ENCODE data around the gene MAP2.

Gene MAP2, protein sequence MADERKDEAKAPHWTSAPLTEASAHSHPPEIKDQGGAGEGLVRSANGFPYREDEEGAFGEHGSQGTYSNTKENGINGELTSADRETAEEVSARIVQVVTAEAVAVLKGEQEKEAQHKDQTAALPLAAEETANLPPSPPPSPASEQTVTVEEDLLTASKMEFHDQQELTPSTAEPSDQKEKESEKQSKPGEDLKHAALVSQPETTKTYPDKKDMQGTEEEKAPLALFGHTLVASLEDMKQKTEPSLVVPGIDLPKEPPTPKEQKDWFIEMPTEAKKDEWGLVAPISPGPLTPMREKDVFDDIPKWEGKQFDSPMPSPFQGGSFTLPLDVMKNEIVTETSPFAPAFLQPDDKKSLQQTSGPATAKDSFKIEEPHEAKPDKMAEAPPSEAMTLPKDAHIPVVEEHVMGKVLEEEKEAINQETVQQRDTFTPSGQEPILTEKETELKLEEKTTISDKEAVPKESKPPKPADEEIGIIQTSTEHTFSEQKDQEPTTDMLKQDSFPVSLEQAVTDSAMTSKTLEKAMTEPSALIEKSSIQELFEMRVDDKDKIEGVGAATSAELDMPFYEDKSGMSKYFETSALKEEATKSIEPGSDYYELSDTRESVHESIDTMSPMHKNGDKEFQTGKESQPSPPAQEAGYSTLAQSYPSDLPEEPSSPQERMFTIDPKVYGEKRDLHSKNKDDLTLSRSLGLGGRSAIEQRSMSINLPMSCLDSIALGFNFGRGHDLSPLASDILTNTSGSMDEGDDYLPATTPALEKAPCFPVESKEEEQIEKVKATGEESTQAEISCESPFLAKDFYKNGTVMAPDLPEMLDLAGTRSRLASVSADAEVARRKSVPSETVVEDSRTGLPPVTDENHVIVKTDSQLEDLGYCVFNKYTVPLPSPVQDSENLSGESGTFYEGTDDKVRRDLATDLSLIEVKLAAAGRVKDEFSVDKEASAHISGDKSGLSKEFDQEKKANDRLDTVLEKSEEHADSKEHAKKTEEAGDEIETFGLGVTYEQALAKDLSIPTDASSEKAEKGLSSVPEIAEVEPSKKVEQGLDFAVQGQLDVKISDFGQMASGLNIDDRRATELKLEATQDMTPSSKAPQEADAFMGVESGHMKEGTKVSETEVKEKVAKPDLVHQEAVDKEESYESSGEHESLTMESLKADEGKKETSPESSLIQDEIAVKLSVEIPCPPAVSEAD (N-terminal part only)

DNA sequence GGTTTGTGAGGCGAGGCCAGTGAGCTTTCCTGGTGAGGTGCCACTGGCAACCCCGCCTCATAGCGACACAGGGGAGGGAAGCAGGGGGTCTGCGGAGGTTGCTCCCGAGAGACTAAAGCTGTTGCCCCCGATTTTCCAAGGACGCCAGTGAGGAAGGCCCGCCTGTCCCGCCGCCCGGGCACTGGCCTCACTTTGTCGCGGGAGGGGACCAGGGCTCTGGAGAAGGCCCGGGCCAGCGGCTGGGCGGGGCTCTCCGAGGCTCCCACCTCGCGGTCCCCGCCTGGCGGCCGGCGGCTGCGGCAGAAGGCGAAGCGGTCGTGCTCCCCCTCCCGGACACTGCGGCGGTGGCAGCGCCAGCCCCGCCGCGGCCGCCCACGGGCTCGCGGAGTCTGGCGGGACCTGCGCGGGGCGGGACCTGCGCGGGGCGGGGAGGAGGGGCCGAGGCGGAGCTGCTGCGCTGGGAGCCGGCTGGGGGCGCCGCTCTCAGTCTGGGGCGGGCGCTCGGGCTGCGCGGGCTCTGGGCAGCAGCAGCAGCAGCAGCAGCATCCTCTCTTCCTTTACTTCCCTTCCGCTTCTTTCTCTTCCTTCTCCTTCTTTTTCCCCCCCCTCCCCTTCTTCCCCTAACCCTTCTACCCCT lies at the start of gene MAP2:
Gene MAP2, plus strand, starts transcription at position 486 of the 637 bp plus-strand sequence. CDS start 229,124 bp downstream, outside the sequence.
- peak; percentile 69 for DNase-seq
- H3K9me3 Mint-ChIP-seq = no peaks in the 10 kb centered on the region
- peak within 1 kb of the TSS; percentile 69 for H3K4me3 Mint-ChIP-seq
- H3K27me3 Mint-ChIP-seq = peaks cover 19% of the 10 kb centered on the region
- no peaks in the 10 kb centered on the region for H3K36me3 Mint-ChIP-seq
- CTCF ChIA-PET = interaction anchor here (0.5 to 3.0 kb wide), 4 partner anchors 8 to 153 kb away, joined by 3 to 18 read pairs (median 4); no protein-coding TSS in a partner anchor
- H3K4me1 Mint-ChIP-seq = peaks cover 9% of the 10 kb centered on the region
- no peak within 1 kb of the TSS for H3K27ac Mint-ChIP-seq

DNA sequence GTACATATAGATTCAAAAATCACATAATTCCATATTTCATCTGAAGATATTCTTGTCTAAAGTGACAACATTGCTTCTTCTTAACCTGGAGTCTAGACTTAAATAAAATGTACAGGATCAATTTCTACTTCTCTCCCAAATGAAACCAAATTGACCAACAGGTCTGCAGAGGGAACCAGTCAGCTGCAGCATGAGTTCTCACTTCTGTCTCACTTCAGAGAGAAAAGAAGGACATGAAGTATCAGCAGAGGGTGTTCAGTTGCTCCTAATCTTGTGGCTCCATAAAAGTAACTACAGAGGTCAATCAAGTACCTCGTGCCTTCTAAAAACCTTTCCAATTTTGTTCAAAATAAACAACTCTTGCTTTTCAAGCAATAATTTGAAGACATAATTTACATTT lies 47.2 kb upstream of the MAP2 start:
- no peaks in the 10 kb centered on the region for H3K4me1 Mint-ChIP-seq
- no peak overlapping the region for H3K27ac Mint-ChIP-seq
- H3K9me3 Mint-ChIP-seq = peaks cover 12% of the 10 kb centered on the region
- CTCF ChIA-PET = no interaction called here
- DNase-seq = no peak
- H3K27me3 Mint-ChIP-seq = no peaks in the 10 kb centered on the region
- no peaks in the 10 kb centered on the region for H3K36me3 Mint-ChIP-seq
- no peak overlapping the region for H3K4me3 Mint-ChIP-seq

DNA sequence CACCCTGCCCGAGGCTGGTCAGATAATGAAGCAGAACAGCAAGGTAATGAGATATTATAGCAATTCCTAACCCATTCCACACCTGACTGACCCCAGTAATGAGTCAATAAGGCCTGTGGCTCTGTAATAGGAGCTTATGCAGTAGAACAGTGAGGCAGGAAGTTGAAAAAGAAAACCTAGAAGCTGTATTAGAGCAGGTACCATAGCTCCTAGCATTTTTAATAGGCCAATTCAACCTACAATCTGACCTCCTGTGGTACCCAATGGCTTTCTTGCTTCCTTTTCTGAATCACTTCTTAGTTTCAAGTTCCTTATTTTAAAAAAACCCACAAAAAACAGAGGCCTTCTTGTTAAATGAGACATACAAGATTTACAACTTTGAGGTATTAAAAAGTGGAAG lies 43.6 kb upstream of the MAP2 start:
- H3K4me1 Mint-ChIP-seq = no peaks in the 10 kb centered on the region
- no peaks in the 10 kb centered on the region for H3K27me3 Mint-ChIP-seq
- H3K36me3 Mint-ChIP-seq = no peaks in the 10 kb centered on the region
- CTCF ChIA-PET = interaction anchor here (1.1 kb wide), 1 partner anchor 46 kb away, joined by 3 read pairs; no protein-coding TSS in a partner anchor
- H3K27ac Mint-ChIP-seq = no peak overlapping the region
- no peak overlapping the region for H3K4me3 Mint-ChIP-seq
- peaks cover 5% of the 10 kb centered on the region for H3K9me3 Mint-ChIP-seq
- no peak for DNase-seq

DNA sequence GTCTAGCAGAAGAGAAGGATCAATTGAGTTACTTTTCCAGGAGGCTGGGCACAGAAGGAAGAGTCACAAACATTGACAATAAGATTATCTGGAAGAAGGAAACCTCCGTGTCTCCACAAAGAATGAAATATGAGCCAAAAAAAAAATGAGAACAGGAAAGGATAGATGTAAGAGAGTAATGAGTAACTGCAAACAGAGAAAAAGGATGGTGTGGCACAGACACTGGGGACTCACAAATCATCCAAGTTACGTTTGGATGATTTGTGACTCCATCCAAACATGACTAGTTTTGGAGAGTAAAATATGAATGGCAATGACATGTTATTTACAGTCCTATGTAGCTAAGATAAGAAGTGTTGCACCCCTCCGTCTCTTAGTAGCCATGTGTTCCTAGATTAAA lies 42.8 kb upstream of the MAP2 start:
- DNase-seq = no peak
- Mint-ChIP-seq H3K4me3 (no peak overlapping the region), H3K27me3 (no peaks in the 10 kb centered on the region), H3K27ac (no peak overlapping the region), H3K36me3 (no peaks in the 10 kb centered on the region), H3K4me1 (no peaks in the 10 kb centered on the region), H3K9me3 (no peaks in the 10 kb centered on the region)
- CTCF ChIA-PET = no interaction called here

DNA sequence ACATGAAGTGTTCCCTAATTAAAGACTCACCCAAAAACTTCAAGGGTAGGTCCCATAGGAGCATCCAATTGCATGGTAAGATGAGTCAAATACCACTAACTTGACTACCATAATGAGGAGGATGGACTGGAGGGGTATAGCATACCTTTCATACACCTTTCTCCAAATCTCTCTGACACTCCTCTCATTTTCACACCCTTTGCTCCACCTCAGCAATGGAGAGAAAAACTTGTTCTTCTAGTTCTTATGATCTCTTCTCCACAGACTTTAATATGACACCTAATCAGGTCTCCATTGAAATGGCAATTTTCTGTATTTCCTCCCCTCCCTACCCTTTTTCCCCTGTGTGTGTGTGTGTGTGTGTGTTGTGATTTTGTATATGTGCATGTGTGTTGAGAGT lies 41.1 kb upstream of the MAP2 start:
- Mint-ChIP-seq H3K9me3 (no peaks in the 10 kb centered on the region), H3K4me3 (no peak overlapping the region), H3K4me1 (no peaks in the 10 kb centered on the region), H3K27ac (no peak overlapping the region), H3K36me3 (no peaks in the 10 kb centered on the region), H3K27me3 (no peaks in the 10 kb centered on the region)
- no peak for DNase-seq
- CTCF ChIA-PET = interaction anchor here (1.0 kb wide), 1 partner anchor 555 kb away, joined by 3 read pairs; no protein-coding TSS in a partner anchor

DNA sequence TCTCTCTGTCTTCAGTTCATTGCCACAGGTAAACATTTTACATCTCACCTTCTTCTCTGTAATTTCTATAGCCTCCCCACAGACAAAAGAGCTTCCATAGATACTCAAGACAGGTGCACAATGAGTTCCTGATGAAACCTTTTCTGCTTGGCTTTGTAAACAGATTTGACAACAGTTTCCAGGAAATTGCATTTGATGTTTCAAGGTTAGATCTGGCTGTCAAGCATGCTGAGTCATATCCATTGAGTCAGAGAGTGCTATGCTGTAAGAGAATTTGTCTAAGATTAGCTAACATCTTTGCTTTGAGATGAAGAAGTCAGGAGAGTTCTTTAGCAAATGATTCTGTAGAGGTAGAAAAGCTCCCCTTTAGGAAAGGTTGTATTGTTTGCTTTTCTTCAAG lies 40.6 kb upstream of the MAP2 start:
- no peaks in the 10 kb centered on the region for H3K4me1 Mint-ChIP-seq

DNA sequence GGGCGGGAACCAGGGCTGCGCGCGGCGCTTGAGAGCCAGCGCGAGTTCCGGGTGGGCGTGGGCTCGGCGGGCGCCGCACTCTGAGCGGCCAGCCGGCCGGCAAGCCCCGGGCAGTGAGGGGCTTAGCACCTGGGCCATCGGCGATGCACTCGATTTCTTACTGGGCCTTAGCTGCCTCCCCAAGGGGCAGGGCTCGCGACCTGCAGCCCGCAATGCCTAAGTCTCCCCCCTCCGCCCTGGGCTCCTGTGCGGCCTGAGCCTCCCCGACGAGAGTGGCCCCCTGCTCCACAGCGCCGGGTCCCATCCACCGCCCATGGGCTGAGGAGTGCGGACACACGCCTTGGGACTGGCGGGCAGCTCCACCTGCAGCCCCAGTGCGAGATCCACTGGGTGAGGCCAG lies 36.5 kb upstream of the MAP2 start:
- DNase-seq = no peak
- H3K27me3 Mint-ChIP-seq = no peaks in the 10 kb centered on the region
- H3K4me3 Mint-ChIP-seq = no peak overlapping the region
- H3K27ac Mint-ChIP-seq = no peak overlapping the region
- no peaks in the 10 kb centered on the region for H3K4me1 Mint-ChIP-seq
- no peaks in the 10 kb centered on the region for H3K9me3 Mint-ChIP-seq
- no peaks in the 10 kb centered on the region for H3K36me3 Mint-ChIP-seq
- CTCF ChIA-PET = no interaction called here

More for the DNA sequence above, 40.6 kb upstream of the MAP2 start:
- no peak overlapping the region for H3K4me3 Mint-ChIP-seq
- no peaks in the 10 kb centered on the region for H3K27me3 Mint-ChIP-seq
- H3K36me3 Mint-ChIP-seq = no peaks in the 10 kb centered on the region
- H3K27ac Mint-ChIP-seq = no peak overlapping the region
- no peaks in the 10 kb centered on the region for H3K9me3 Mint-ChIP-seq
- CTCF ChIA-PET = interaction anchor here (1.0 kb wide), 1 partner anchor 555 kb away, joined by 3 read pairs; no protein-coding TSS in a partner anchor
- no peak for DNase-seq

DNA sequence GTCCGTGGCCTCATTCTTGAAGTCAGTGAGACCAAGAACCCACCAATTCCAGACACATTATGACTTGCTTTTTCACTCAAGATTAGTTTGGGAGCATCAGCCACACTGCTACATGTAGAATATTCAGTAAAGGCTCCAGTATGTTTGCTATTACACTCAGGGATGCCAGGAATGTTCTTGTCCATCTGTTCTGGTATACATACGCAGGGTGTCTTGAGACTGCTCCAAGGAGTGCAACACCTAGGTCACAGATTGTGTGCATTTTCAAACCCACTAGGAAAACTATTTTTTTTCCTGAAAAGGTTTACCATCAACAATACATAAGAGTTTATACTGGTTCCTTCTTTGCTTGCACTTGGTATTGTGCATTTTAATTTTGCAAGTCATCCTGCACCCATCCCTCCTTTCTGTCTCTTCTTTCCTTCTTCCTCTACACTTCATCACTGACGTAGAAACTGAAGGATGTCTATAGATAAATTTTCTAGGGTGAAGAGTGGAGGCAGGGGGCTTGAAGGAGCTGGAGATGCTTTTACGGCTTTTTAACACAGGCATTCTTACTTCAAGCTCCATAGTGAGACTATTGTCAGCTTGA lies 35.3 kb upstream of the MAP2 start:
- H3K4me1 Mint-ChIP-seq = no peaks in the 10 kb centered on the region
- H3K36me3 Mint-ChIP-seq = no peaks in the 10 kb centered on the region
- no peak overlapping the region for H3K4me3 Mint-ChIP-seq
- no peaks in the 10 kb centered on the region for H3K9me3 Mint-ChIP-seq
- H3K27me3 Mint-ChIP-seq = no peaks in the 10 kb centered on the region
- DNase-seq = no peak
- no peak overlapping the region for H3K27ac Mint-ChIP-seq
- CTCF ChIA-PET = no interaction called here

DNA sequence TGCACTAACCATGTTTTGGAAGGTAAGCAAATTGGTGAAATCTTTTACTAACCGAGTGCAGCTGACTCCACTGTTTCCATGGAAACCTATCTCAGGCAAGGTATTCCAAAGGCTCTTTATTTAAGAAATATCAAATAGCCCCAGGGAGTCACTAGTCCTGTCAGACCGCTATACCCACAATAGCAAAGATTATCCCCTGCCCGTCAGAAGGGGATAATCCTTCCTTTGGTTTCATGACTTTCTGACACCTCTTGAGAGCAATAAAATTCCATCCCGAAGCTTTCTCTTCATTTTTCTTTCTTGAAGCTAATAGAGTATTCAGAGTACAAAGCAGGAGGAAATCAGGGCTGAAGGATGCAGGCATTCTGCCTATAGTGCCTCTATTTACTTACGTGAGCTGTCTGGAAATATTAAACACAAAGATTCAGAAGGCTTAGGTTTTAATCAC lies 34.7 kb upstream of the MAP2 start:
- H3K36me3 Mint-ChIP-seq = no peaks in the 10 kb centered on the region
- DNase-seq = no peak
- no peaks in the 10 kb centered on the region for H3K9me3 Mint-ChIP-seq
- CTCF ChIA-PET = no interaction called here
- H3K4me3 Mint-ChIP-seq = no peak overlapping the region
- no peaks in the 10 kb centered on the region for H3K4me1 Mint-ChIP-seq
- no peaks in the 10 kb centered on the region for H3K27me3 Mint-ChIP-seq
- H3K27ac Mint-ChIP-seq = no peak overlapping the region

DNA sequence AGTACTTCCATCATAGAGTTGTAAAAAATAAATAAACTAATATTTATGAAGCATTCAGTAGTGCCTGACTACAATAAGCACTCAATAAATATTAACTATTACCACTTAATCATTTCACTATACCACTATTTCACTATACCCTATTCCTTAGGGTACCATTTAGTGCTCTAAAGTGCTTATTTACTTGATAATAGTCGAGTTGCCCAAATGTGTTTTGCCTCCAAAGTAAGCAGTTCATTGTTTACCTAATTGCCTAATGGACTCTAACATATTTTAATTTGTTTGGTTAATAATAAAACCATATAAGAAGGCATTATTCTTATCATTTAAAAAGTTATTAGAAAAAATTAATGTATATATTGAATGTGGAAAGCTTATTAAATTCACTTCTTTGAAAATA lies 33.0 kb upstream of the MAP2 start:
- CTCF ChIA-PET = no interaction called here
- Mint-ChIP-seq H3K36me3 (no peaks in the 10 kb centered on the region), H3K9me3 (no peaks in the 10 kb centered on the region), H3K27me3 (no peaks in the 10 kb centered on the region), H3K4me1 (no peaks in the 10 kb centered on the region), H3K27ac (no peak overlapping the region), H3K4me3 (no peak overlapping the region)
- DNase-seq = no peak

DNA sequence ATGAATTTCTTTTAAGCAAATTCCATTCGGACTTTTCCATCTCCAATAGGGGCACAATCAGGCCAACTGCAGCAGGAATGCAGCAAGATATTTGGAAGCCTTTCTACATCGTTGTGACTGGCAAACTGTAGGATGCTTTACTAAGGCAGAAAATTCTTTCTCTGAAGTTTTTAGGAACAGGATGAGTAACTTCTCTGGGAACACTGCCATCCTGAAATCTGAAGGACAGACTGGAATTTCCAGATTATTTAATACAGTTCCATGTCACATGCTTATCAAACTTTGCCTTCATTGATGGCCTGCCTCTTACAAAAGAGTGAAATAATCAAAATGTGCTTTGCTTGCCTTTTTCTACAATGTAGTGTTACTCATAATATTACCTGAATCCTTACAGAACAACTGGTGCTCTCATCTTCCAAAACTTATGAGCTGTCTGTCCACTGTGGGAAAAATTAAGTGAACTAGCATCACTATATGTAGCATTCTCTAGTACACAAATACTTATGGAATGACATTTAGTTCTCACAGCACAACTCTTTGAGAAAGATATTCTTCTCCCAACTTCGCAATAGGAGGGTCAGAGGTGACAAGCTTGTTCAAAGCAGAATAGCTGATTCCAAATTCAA lies 32.0 kb upstream of the MAP2 start:
- Mint-ChIP-seq H3K36me3 (no peaks in the 10 kb centered on the region), H3K27me3 (no peaks in the 10 kb centered on the region), H3K9me3 (no peaks in the 10 kb centered on the region), H3K27ac (no peak overlapping the region), H3K4me3 (no peak overlapping the region), H3K4me1 (no peaks in the 10 kb centered on the region)
- CTCF ChIA-PET = interaction anchor here (1.8 kb wide), 1 partner anchor 57 kb away, joined by 3 read pairs; no protein-coding TSS in a partner anchor
- no peak for DNase-seq

DNA sequence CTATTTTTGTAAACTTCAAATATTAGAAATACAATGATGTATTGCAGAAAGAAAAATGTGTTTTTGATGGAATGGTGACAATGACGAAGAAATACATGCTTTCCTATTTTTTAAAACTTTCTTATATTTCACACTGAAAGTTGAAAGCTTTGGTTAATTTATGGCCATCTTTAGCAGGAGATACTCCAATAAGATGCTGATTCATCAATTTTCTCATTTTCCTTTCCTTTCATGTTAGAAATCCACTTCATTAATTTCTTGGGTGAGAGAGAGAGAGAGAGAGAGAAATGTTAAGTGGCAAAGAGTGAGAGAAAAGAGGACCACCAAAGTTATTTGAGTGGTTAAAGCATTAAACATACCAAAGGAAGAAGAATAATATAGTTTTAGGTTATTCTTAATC lies 28.6 kb upstream of the MAP2 start:
- H3K27ac Mint-ChIP-seq = no peak overlapping the region
- H3K9me3 Mint-ChIP-seq = no peaks in the 10 kb centered on the region
- CTCF ChIA-PET = no interaction called here
- no peak overlapping the region for H3K4me3 Mint-ChIP-seq
- H3K36me3 Mint-ChIP-seq = no peaks in the 10 kb centered on the region
- H3K27me3 Mint-ChIP-seq = no peaks in the 10 kb centered on the region
- no peak for DNase-seq
- H3K4me1 Mint-ChIP-seq = no peaks in the 10 kb centered on the region

DNA sequence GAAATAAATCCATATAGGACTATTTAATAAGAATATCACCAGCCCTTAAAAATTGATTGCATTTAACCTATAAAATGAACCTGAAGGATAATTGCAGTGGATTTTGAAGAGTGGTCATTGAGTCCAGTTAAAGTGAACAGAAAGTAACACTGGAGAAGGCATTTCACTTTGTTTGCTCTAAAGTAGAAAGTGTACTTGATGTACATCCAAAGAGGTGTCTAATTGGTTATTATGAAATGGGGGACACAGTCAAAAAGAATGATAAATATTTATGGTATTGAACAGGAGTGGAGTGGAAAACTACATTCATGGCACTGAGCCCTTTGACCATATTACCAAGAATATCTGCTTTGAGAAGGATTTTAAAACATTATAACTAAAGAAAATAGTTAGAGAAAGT lies 28.2 kb upstream of the MAP2 start:
- H3K4me1 Mint-ChIP-seq = no peaks in the 10 kb centered on the region

More for the DNA sequence above, 28.2 kb upstream of the MAP2 start:
- no peak overlapping the region for H3K4me3 Mint-ChIP-seq
- H3K36me3 Mint-ChIP-seq = no peaks in the 10 kb centered on the region
- no peaks in the 10 kb centered on the region for H3K9me3 Mint-ChIP-seq
- DNase-seq = no peak
- CTCF ChIA-PET = no interaction called here
- no peak overlapping the region for H3K27ac Mint-ChIP-seq
- no peaks in the 10 kb centered on the region for H3K27me3 Mint-ChIP-seq
